Measurements from ENCODE around the gene TIAM2. TPM values are rescaled to one million over a fixed set of nuclear protein-coding genes. Genes with fewer than 3 reads are reported as not detected.
A peak's percentile ranks its signal among the peaks of the same experiment; 100 is the strongest.

The TIAM2 gene
- total and polyA plus RNA-seq, 8 donors = 1.1 to 44.2 (median 5.5) TPM

DNA sequence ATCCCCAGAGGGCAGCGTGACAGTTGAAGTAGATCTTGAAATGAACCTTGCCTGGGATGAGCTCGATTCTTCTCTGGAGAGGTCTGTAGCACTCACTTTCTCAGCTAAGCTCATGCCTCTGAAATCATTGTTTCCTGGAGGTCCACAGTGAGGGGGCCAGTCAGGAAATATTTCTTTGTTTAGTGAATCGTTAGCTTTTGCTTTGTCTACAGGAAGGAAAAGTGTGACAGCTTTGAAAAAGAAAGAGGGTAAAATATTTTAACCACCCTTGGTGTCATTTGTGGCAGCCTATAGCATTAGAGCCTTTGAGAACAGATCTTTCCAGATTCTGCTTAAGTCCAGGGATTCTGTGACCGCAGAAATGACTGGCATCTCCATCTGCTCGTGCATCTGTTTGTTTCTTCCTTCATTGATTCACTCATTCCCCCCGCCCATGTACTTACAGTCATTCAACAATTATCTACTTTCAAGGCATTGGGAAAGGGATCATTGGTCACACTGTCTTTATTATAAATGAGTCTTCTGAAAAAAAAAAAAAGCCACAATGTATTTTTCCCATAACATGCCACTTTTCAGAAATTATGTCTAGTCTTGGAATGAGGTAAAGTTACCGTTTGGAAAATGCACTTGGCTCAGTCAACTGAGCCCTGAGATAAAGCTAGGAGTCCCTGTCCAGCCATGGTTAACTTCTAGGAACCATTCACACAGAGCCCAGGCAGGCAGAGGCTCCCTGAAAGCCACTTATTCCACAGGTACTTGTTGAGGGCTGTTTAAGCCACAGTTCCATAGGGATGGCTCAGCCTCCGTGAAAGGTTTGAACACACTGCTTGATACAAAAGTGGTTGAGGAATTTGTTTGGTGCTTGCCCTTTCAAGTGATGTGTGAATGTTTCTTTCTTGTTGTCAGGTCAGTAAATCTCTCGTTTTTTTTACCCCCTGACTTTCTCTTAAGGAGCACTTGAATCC lies 86.0 kb downstream of the TIAM2 start:
- no peaks in the 10 kb centered on the region for H3K9me3 ChIP-seq
- 68 to 85% (median 79%) methylated on average over 9 of the region's 9 CpGs for WGBS, 5 donors
- DNase-seq = no peak
- H3K36me3 ChIP-seq = no peaks in the 10 kb centered on the region
- no peak overlapping the region for H3K4me3 ChIP-seq
- intact Hi-C loops (cut with DNase I; ENCODE audit: low total_unique reads) = no loop called here
- H3K4me1 ChIP-seq = peaks cover 0 to 17% (median 8%) of the 10 kb centered on the region in 4 donors
- TF ChIP-seq POLR2A (IDR thresholded peaks at IDR 0.05) (no peak), EP300 (IDR thresholded peaks at IDR 0.05) (no peak), POLR2AphosphoS5 (IDR thresholded peaks at IDR 0.05) (no peak)
- TF ChIP-seq, protein P1, sequence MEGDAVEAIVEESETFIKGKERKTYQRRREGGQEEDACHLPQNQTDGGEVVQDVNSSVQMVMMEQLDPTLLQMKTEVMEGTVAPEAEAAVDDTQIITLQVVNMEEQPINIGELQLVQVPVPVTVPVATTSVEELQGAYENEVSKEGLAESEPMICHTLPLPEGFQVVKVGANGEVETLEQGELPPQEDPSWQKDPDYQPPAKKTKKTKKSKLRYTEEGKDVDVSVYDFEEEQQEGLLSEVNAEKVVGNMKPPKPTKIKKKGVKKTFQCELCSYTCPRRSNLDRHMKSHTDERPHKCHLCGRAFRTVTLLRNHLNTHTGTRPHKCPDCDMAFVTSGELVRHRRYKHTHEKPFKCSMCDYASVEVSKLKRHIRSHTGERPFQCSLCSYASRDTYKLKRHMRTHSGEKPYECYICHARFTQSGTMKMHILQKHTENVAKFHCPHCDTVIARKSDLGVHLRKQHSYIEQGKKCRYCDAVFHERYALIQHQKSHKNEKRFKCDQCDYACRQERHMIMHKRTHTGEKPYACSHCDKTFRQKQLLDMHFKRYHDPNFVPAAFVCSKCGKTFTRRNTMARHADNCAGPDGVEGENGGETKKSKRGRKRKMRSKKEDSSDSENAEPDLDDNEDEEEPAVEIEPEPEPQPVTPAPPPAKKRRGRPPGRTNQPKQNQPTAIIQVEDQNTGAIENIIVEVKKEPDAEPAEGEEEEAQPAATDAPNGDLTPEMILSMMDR (IDR thresholded peaks at IDR 0.05) = no peak
- no peaks in the 10 kb centered on the region for H3K27me3 ChIP-seq
- H3K27ac ChIP-seq = no peak overlapping the region

DNA sequence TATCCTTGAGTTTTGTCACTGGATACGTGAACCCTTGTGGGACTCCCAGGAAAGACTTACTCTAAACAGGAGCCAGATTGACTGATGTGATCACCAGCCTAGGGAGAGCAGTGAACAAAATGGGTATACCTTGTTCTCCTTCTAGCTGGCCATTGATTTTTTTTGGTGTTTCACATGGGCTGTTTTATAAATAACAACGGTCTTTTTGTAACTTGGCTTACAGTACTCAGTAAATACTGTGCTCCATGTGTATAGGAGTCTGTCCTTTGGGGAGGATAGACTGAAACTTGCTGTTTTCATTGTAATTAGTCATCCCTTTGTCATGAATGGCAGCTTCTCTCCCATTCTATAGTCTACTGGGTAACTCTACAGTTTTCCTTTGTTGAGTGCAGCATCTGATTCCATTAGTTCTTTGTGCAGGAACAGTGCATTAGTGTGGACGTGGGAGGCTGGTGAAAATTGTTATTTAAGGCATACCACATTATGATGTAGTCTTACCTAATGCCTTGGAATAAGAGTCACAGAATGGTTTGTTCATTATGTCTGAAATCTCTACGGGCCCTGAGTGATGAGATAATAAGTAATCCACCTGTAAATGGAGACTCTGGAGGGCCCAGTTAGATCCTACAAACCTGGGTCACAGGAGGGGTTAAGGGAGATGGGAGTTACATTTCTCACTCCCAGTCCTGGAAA lies 89.5 kb downstream of the TIAM2 start:
- no peaks in the 10 kb centered on the region for H3K9me3 ChIP-seq
- WGBS, 5 donors = 54 to 67% (median 59%) methylated on average over 4 of the region's 4 CpGs
- DNase-seq = peak in 1 of 2 donors; percentile 55
- peaks cover 0 to 19% (median 10%) of the 10 kb centered on the region in 4 donors for H3K4me1 ChIP-seq
- intact Hi-C loops (cut with DNase I; ENCODE audit: low total_unique reads) = no loop called here
- no peak for TF ChIP-seq POLR2A (IDR thresholded peaks at IDR 0.05)
- TF ChIP-seq POLR2AphosphoS5 (IDR thresholded peaks at IDR 0.05) = no peak
- TF ChIP-seq, protein P1 (IDR thresholded peaks at IDR 0.05) = no peak
- H3K36me3 ChIP-seq = no peaks in the 10 kb centered on the region
- H3K4me3 ChIP-seq = no peak overlapping the region
- peak overlapping the region in 4 of 5 donors; percentile 35 to 68 (median 42) for H3K27ac ChIP-seq
- H3K27me3 ChIP-seq = no peaks in the 10 kb centered on the region

DNA sequence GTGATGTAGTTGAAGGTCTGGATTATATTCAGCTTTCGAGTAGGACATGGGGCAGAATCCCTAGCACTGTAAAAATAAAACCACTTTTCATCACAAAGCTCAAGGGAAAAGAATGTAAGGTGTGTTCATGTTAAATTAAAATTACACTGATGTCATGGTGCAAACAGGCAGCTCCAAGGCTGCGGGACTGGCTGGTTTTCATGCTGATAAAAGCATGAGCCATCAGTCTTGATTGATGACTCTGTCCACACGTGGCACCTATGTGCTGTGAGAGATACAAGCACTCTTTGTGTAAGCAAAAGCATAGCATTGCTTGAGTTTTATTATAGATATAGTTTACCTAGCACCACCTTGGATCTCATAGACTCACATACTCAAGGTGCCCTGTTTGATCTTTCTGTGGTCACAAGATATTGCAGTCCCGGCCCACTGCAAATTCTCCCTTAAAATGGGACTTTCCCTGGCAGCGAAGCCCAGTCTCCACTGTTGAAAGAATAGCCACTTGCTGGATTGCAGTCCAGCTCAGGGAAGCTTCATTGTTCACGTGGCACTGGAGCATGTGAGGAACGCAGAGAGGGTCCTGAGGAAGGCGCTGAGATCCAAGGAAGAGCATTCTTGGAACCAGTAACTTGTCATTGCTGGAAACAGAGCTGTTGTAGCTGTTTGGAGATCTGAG lies 90.6 kb downstream of the TIAM2 start:
- no peak for TF ChIP-seq EP300 (IDR thresholded peaks at IDR 0.05)
- peak in 2 of 3 donors; percentile 53 to 63 for TF ChIP-seq POLR2AphosphoS5 (IDR thresholded peaks at IDR 0.05)
- TF ChIP-seq, protein P1 (IDR thresholded peaks at IDR 0.05) = no peak
- no peak for TF ChIP-seq POLR2A (IDR thresholded peaks at IDR 0.05)
- no peaks in the 10 kb centered on the region for H3K36me3 ChIP-seq
- WGBS, 5 donors = 30 to 46% (median 40%) methylated on average over 8 of the region's 8 CpGs
- no peaks in the 10 kb centered on the region for H3K9me3 ChIP-seq
- H3K27ac ChIP-seq = peak overlapping the region; percentile 35 to 68 (median 44)
- intact Hi-C loops (cut with DNase I; ENCODE audit: low total_unique reads) = no loop called here
- DNase-seq = peak; percentile 59 to 93
- H3K4me3 ChIP-seq = no peak overlapping the region
- H3K27me3 ChIP-seq = no peaks in the 10 kb centered on the region
- peaks cover 0 to 19% (median 10%) of the 10 kb centered on the region in 4 donors for H3K4me1 ChIP-seq

DNA sequence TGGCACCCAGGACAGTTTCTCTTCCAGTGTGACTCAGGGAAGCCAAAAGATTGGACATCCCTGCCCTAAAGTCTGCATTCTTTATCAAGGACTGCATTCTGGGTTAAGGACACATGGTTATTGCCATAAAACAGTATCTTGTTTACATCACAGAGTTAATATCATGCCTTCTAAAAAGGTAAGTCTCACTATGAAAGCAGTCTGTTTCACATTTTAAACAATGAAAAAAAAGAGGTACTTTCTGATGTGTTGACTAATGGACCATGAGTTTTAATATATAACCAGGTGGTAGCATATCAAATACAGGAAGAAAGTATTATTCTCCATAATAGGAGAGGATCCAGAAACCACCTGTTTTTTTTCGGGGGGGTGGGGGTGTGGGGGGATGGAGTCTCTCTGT lies 93.7 kb downstream of the TIAM2 start:
- Histone ChIP-seq H3K4me3 (no peak overlapping the region), H3K4me1 (peaks cover 0 to 19% (median 10%) of the 10 kb centered on the region in 4 donors), H3K27me3 (no peaks in the 10 kb centered on the region), H3K9me3 (no peaks in the 10 kb centered on the region), H3K27ac (no peak overlapping the region), H3K36me3 (peaks cover 0 to 5% (median 0%) of the 10 kb centered on the region in 4 donors)
- TF ChIP-seq POLR2AphosphoS5 (IDR thresholded peaks at IDR 0.05) (no peak), EP300 (IDR thresholded peaks at IDR 0.05) (no peak), POLR2A (IDR thresholded peaks at IDR 0.05) (no peak)
- TF ChIP-seq, protein P1 (IDR thresholded peaks at IDR 0.05) = no peak
- DNase-seq = no peak
- WGBS, 5 donors = 32 to 70% (median 65%) methylated on average over 1 of the region's 1 CpG
- intact Hi-C loops (cut with DNase I; ENCODE audit: low total_unique reads) = no loop called here
